ENCODE results near the gene CADM1. TPM values are rescaled to one million over a fixed set of nuclear protein-coding genes. Genes with fewer than 3 reads are reported as not detected.

The CADM1 gene
- total RNA-seq, 1 experiment from 2014 or later: 1.1 TPM

DNA sequence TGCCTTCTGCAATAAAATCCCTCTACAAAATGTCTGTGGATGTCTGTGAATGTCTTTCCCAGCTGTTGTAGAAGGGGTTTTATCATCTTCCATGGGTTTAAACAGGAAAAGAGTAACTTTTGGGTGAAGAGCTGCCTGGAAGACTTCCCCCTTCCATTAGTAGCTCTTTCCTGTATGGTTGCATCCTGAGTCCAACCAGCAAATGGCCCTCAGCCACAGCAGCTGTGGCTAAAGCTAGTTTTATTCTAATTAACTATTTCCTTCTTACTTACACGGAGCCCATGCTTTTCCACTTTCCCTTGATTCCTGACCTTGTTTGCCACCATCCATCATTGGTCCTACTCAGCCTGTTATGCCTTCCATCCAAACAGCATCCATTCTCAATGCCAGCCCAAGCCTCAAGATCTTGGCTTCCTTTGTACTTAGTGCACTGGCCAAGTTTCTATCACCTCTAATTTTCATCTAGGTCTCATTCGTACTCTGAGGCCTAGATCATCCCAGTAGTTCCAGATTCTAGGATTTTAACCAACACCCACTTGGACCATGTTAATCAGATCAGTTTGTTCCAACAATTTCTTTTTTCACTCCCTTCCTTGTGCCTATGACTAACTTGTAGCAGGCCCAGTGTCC lies 41.5 kb upstream of the CADM1 start:
- Histone ChIP-seq H3K36me3 (ENCODE audit: low read depth, low read length) (no peaks in the 10 kb centered on the region), H3K4me1 (ENCODE audit: insufficient read depth, low read length) (no peaks in the 10 kb centered on the region), H3K4me2 (ENCODE audit: low read length) (no peak overlapping the region), H3K79me2 (ENCODE audit: low read length) (no peaks in the 10 kb centered on the region), H3F3A (ENCODE audit: low read length, unreplicated experiment) (no peaks in the 10 kb centered on the region), H3K27ac (ENCODE audit: low read length) (no peak overlapping the region), H3K27me3 (ENCODE audit: low read length) (no peaks in the 10 kb centered on the region), H3K9ac (ENCODE audit: low read length) (no peak overlapping the region), H2AFZ (ENCODE audit: low read length) (no peak overlapping the region), H3K4me3 (ENCODE audit: low read length) (no peak overlapping the region), H3K9me3 (ENCODE audit: low read length) (peaks cover 7% of the 10 kb centered on the region; the same call in 1 of the 2 replicates), H4K20me1 (ENCODE audit: low read length) (no peaks in the 10 kb centered on the region), H3K9me2 (replicated peaks; ENCODE audit: low read length) (no peaks in the 10 kb centered on the region)
- CTCF ChIA-PET: no interaction called here
- TF ChIP-seq EZH2 (IDR thresholded peaks at IDR 0.05; ENCODE audit: low read length, unreplicated experiment) (no peak), EZH2phosphoT487 (IDR thresholded peaks at IDR 0.05; ENCODE audit: borderline replicate concordance, low read length) (no peak), CTCF (conservative IDR thresholded peaks at IDR 0.05; ENCODE audit: low read depth, low read length) (no peak)
- ATAC-seq (no peak), DNase-seq (no peak)
- intact Hi-C loops (cut with micrococcal nuclease): no loop called here
- BruUV-seq (replicated peaks): no TSS peak
- POLR2A ChIA-PET (ENCODE audit: unreplicated experiment): no interaction called here

GRCh38 chr11:115544422-115544948 lies 40.3 kb upstream of the CADM1 start:
- no peaks in the 10 kb centered on the region for H3F3A ChIP-seq (ENCODE audit: low read length, unreplicated experiment)
- no peak overlapping the region for H2AFZ ChIP-seq (ENCODE audit: low read length)
- no peaks in the 10 kb centered on the region for H3K9me2 ChIP-seq (replicated peaks; ENCODE audit: low read length)
- H3K4me2 ChIP-seq (ENCODE audit: low read length): no peak overlapping the region
- no peaks in the 10 kb centered on the region for H4K20me1 ChIP-seq (ENCODE audit: low read length)
- H3K9ac ChIP-seq (ENCODE audit: low read length): no peak overlapping the region
- no peaks in the 10 kb centered on the region for H3K4me1 ChIP-seq (ENCODE audit: insufficient read depth, low read length)
- no peaks in the 10 kb centered on the region for H3K27me3 ChIP-seq (ENCODE audit: low read length)
- no peaks in the 10 kb centered on the region for H3K36me3 ChIP-seq (ENCODE audit: low read depth, low read length)
- BruUV-seq (replicated peaks): no TSS peak
- no peak for DNase-seq
- TF ChIP-seq EZH2 (IDR thresholded peaks at IDR 0.05; ENCODE audit: low read length, unreplicated experiment) (no peak), EZH2phosphoT487 (IDR thresholded peaks at IDR 0.05; ENCODE audit: borderline replicate concordance, low read length) (no peak), CTCF (conservative IDR thresholded peaks at IDR 0.05; ENCODE audit: low read depth, low read length) (no peak)
- intact Hi-C loops (cut with micrococcal nuclease): no loop called here
- no peak overlapping the region for H3K4me3 ChIP-seq (ENCODE audit: low read length)
- ChIA-PET POLR2A (ENCODE audit: unreplicated experiment) (no interaction called here), CTCF (no interaction called here)
- peaks cover 16% of the 10 kb centered on the region; the same call in 1 of the 2 replicates for H3K9me3 ChIP-seq (ENCODE audit: low read length)
- H3K27ac ChIP-seq (ENCODE audit: low read length): no peak overlapping the region
- ATAC-seq: no peak
- H3K79me2 ChIP-seq (ENCODE audit: low read length): no peaks in the 10 kb centered on the region

GRCh38 chr11:115541518-115541917 lies 37.3 kb upstream of the CADM1 start:
- BruUV-seq (replicated peaks): no TSS peak
- no peaks in the 10 kb centered on the region for H3K36me3 ChIP-seq (ENCODE audit: low read depth, low read length)
- no peak overlapping the region for H3K27ac ChIP-seq (ENCODE audit: low read length)
- no peak overlapping the region for H3K4me2 ChIP-seq (ENCODE audit: low read length)
- H2AFZ ChIP-seq (ENCODE audit: low read length): no peak overlapping the region
- H4K20me1 ChIP-seq (ENCODE audit: low read length): no peaks in the 10 kb centered on the region
- no peak overlapping the region for H3K9ac ChIP-seq (ENCODE audit: low read length)
- intact Hi-C loops (cut with micrococcal nuclease): no loop called here
- CTCF ChIA-PET: no interaction called here
- H3K27me3 ChIP-seq (ENCODE audit: low read length): no peaks in the 10 kb centered on the region
- H3K9me2 ChIP-seq (replicated peaks; ENCODE audit: low read length): no peaks in the 10 kb centered on the region
- DNase-seq: no peak
- no peak overlapping the region for H3K4me3 ChIP-seq (ENCODE audit: low read length)
- H3K9me3 ChIP-seq (ENCODE audit: low read length): peaks cover 28% of the 10 kb centered on the region
- POLR2A ChIA-PET (ENCODE audit: unreplicated experiment): no interaction called here
- H3K79me2 ChIP-seq (ENCODE audit: low read length): no peaks in the 10 kb centered on the region
- no peaks in the 10 kb centered on the region for H3F3A ChIP-seq (ENCODE audit: low read length, unreplicated experiment)
- TF ChIP-seq EZH2phosphoT487 (IDR thresholded peaks at IDR 0.05; ENCODE audit: borderline replicate concordance, low read length) (no peak), EZH2 (IDR thresholded peaks at IDR 0.05; ENCODE audit: low read length, unreplicated experiment) (no peak), CTCF (conservative IDR thresholded peaks at IDR 0.05; ENCODE audit: low read depth, low read length) (no peak)
- no peaks in the 10 kb centered on the region for H3K4me1 ChIP-seq (ENCODE audit: insufficient read depth, low read length)
- ATAC-seq: no peak
